Colonic mucosa (tissue), 4 donors: Measurements from ENCODE around the gene SLC9A3. TPM values are rescaled to one million over a fixed set of nuclear protein-coding genes. Genes with fewer than 3 reads are reported as not detected.

ENCODE experiments used
- DNase-seq: peaks from one replicate; pipeline ENCODE4 v3.0.0-alpha.2; 2020
- H3K27ac ChIP-seq: fragments of 200-600 bp; one replicate; pipeline ENCODE4 v1.8.0; 2021
- H3K27me3 ChIP-seq: fragments of 200-600 bp; one replicate; pipeline ENCODE4 v1.8.0; 2021
- H3K36me3 ChIP-seq: fragments of 200-600 bp; one replicate; pipeline ENCODE4 v1.8.0; 2021
- H3K4me1 ChIP-seq: fragments of 200-600 bp; one replicate; pipeline ENCODE4 v1.8.0; 2021; ENCODE audit warnings: mild to moderate bottlenecking
- H3K4me3 ChIP-seq: fragments of 200-600 bp; one replicate; pipeline ENCODE4 v1.8.0; 2021
- H3K9ac ChIP-seq, 2 donors: one replicate each; pipeline ENCODE4 v1.7.0; 2013; ENCODE audit warnings: control low read depth in 2 of 2, low read depth in 2 of 2, low read length in 2 of 2
- H3K9me3 ChIP-seq: fragments of 200-600 bp; one replicate; pipeline ENCODE4 v1.8.0; 2021
- CTCF ChIP-seq: fragments of 200-600 bp; IDR thresholded peaks from one replicate; pipeline ENCODE4 v1.8.0; 2022; ENCODE audit warnings: antibody characterized with exemption, mild to moderate bottlenecking
- intact Hi-C: fragments of 100-400 bp; cut with DNase I; formaldehyde crosslinking; loops from one replicate; pipeline ENCODE4 v1.14.1; 2022
- total RNA-seq, 2 donors: library from RNA; stranded (reverse); fragmentation: NEBNext Ultra II Directional in 1 of 2; extraction: Animal tissue kit (Norgen Biotek cat#: 25700) in 1 of 2; gene quantifications; one replicate each; pipeline ENCODE4 v1.2.1, GENCODE V29; 2021
- donor health status: healthy.
- donor health status: DM: no; HTN: no; CAD: no.
- donor health status: DM: no; HTN: no; CAD: no.

The SLC9A3 gene
- total RNA-seq, 2 donors from 2014 or later: 70.0 to 78.8 TPM

- Histone ChIP-seq H3K27ac (no peak overlapping the region), H3K9ac (no peak overlapping the region), H3K4me3 (no peak overlapping the region), H3K27me3 (no peaks in the 10 kb centered on the region), H3K36me3 (no peaks in the 10 kb centered on the region), H3K9me3 (no peaks in the 10 kb centered on the region), H3K4me1 (no peaks in the 10 kb centered on the region)
- intact Hi-C loops: no loop called here
- DNase-seq: no peak
- TF ChIP-seq CTCF: no peak
These were observed 101.0 kb downstream of the SLC9A3 start for GRCh38 chr5:423233-423565.

- no peak overlapping the region for H3K4me3 ChIP-seq
- H3K27me3 ChIP-seq: no peaks in the 10 kb centered on the region
- intact Hi-C loops: no loop called here
- no peaks in the 10 kb centered on the region for H3K4me1 ChIP-seq
- DNase-seq: no peak
- H3K9me3 ChIP-seq: no peaks in the 10 kb centered on the region
- no peak overlapping the region for H3K27ac ChIP-seq
- H3K9ac ChIP-seq: no peak overlapping the region
- no peak for TF ChIP-seq CTCF
- no peaks in the 10 kb centered on the region for H3K36me3 ChIP-seq
These were observed 101.7 kb downstream of the SLC9A3 start for GRCh38 chr5:422323-423232.

- Histone ChIP-seq H3K27ac (no peak overlapping the region), H3K27me3 (no peaks in the 10 kb centered on the region), H3K4me3 (no peak overlapping the region), H3K9ac (no peak overlapping the region), H3K4me1 (no peaks in the 10 kb centered on the region), H3K36me3 (no peaks in the 10 kb centered on the region), H3K9me3 (no peaks in the 10 kb centered on the region)
- intact Hi-C loops: no loop called here
- no peak for DNase-seq
- no peak for TF ChIP-seq CTCF
These were observed 102.3 kb downstream of the SLC9A3 start for GRCh38 chr5:421901-422300.

- Histone ChIP-seq H3K27ac (no peak overlapping the region), H3K4me3 (no peak overlapping the region)
- DNase-seq: no peak
These were observed 102.9 kb downstream of the SLC9A3 start for GRCh38 chr5:421287-421880.

More at GRCh38 chr5:421287-421880, 102.9 kb downstream of the SLC9A3 start:
- Histone ChIP-seq H3K27me3 (no peaks in the 10 kb centered on the region), H3K9me3 (no peaks in the 10 kb centered on the region), H3K36me3 (no peaks in the 10 kb centered on the region), H3K9ac (no peak overlapping the region), H3K4me1 (no peaks in the 10 kb centered on the region)
- intact Hi-C loops: no loop called here
- TF ChIP-seq CTCF: no peak
